ENCODE results near the gene EPS8.

The EPS8 gene

GRCh38 chr12:15632708-15633107, 156.5 kb downstream of the EPS8 start:
- H3K9me2 ChIP-seq (ENCODE audit: low read depth, low read length): no peaks in the 10 kb centered on the region
- no peaks in the 10 kb centered on the region for H3K36me3 ChIP-seq (ENCODE audit: insufficient read depth, low read length)
- no peak overlapping the region for H3K4me2 ChIP-seq (ENCODE audit: low read length)
- H4K20me1 ChIP-seq (ENCODE audit: insufficient read depth, low read length): no peaks in the 10 kb centered on the region
- H3K9me3 ChIP-seq (ENCODE audit: low read length): no peaks in the 10 kb centered on the region
- no peaks in the 10 kb centered on the region for H3K27me3 ChIP-seq (ENCODE audit: insufficient read depth, low read length)
- no peaks in the 10 kb centered on the region for H3K79me2 ChIP-seq (ENCODE audit: insufficient read depth, low read length)
- H3F3A ChIP-seq (ENCODE audit: insufficient read depth, low read length): no peaks in the 10 kb centered on the region
- H3K9ac ChIP-seq (ENCODE audit: low read length): no peak overlapping the region
- H3K4me3 ChIP-seq (ENCODE audit: low read depth, low read length, poor library complexity, severe bottlenecking): no peak overlapping the region
- H3K27ac ChIP-seq (ENCODE audit: low read depth, low read length, poor library complexity, severe bottlenecking): no peak overlapping the region
- peaks cover 6% of the 10 kb centered on the region for H3K4me1 ChIP-seq (ENCODE audit: insufficient read depth, low read length, severe bottlenecking)
- no peak overlapping the region for H2AFZ ChIP-seq (ENCODE audit: low read length)
- TF ChIP-seq EZH2 (IDR thresholded peaks at IDR 0.05; ENCODE audit: borderline replicate concordance, low read length) (no peak), CTCF (IDR thresholded peaks at IDR 0.05; ENCODE audit: low read length) (no peak)

- Histone ChIP-seq H3K4me2 (ENCODE audit: low read length) (peak overlapping the region; percentile 68), H3K27me3 (ENCODE audit: insufficient read depth, low read length) (no peaks in the 10 kb centered on the region), H3K9ac (ENCODE audit: low read length) (peak overlapping the region; percentile 22; the same call in 1 of the 2 replicates), H3K36me3 (ENCODE audit: insufficient read depth, low read length) (no peaks in the 10 kb centered on the region), H3K9me2 (ENCODE audit: low read depth, low read length) (no peaks in the 10 kb centered on the region), H4K20me1 (ENCODE audit: insufficient read depth, low read length) (no peaks in the 10 kb centered on the region), H3K27ac (ENCODE audit: low read depth, low read length, poor library complexity, severe bottlenecking) (no peak overlapping the region), H3K4me3 (ENCODE audit: low read depth, low read length, poor library complexity, severe bottlenecking) (peak overlapping the region; percentile 54), H2AFZ (ENCODE audit: low read length) (peak overlapping the region; percentile 94; the same call in 1 of the 2 replicates), H3K4me1 (ENCODE audit: insufficient read depth, low read length, severe bottlenecking) (peaks cover 6% of the 10 kb centered on the region), H3K9me3 (ENCODE audit: low read length) (no peaks in the 10 kb centered on the region), H3F3A (ENCODE audit: insufficient read depth, low read length) (no peaks in the 10 kb centered on the region), H3K79me2 (ENCODE audit: insufficient read depth, low read length) (no peaks in the 10 kb centered on the region)
- no peak for TF ChIP-seq CTCF (IDR thresholded peaks at IDR 0.05; ENCODE audit: low read length)
- TF ChIP-seq EZH2 (IDR thresholded peaks at IDR 0.05; ENCODE audit: borderline replicate concordance, low read length): no peak
Measured at GRCh38 chr12:15631007-15631715, 158.0 kb downstream of the EPS8 start.

- H3K27me3 ChIP-seq (ENCODE audit: insufficient read depth, low read length): no peaks in the 10 kb centered on the region
- no peaks in the 10 kb centered on the region for H4K20me1 ChIP-seq (ENCODE audit: insufficient read depth, low read length)
- H3F3A ChIP-seq (ENCODE audit: insufficient read depth, low read length): no peaks in the 10 kb centered on the region
- H2AFZ ChIP-seq (ENCODE audit: low read length): no peak overlapping the region
- H3K4me1 ChIP-seq (ENCODE audit: insufficient read depth, low read length, severe bottlenecking): peaks cover 6% of the 10 kb centered on the region
- H3K4me2 ChIP-seq (ENCODE audit: low read length): no peak overlapping the region
- H3K27ac ChIP-seq (ENCODE audit: low read depth, low read length, poor library complexity, severe bottlenecking): no peak overlapping the region
- no peaks in the 10 kb centered on the region for H3K9me3 ChIP-seq (ENCODE audit: low read length)
- no peak for TF ChIP-seq EZH2 (IDR thresholded peaks at IDR 0.05; ENCODE audit: borderline replicate concordance, low read length)
- TF ChIP-seq CTCF (IDR thresholded peaks at IDR 0.05; ENCODE audit: low read length): no peak
- H3K79me2 ChIP-seq (ENCODE audit: insufficient read depth, low read length): no peaks in the 10 kb centered on the region
- H3K4me3 ChIP-seq (ENCODE audit: low read depth, low read length, poor library complexity, severe bottlenecking): no peak overlapping the region
- H3K36me3 ChIP-seq (ENCODE audit: insufficient read depth, low read length): no peaks in the 10 kb centered on the region
- no peaks in the 10 kb centered on the region for H3K9me2 ChIP-seq (ENCODE audit: low read depth, low read length)
- no peak overlapping the region for H3K9ac ChIP-seq (ENCODE audit: low read length)
Measured at GRCh38 chr12:15629761-15630160, 159.4 kb downstream of the EPS8 start.

All from OCI-LY1 (cell line).